GM21528 (cell line): ENCODE data around the gene PDGFA.

Experiments
- ATAC-seq: cut with Tn5 transposase; IDR thresholded peaks from one replicate; pipeline ENCODE4 v1.9.1; 2021; ENCODE audit warnings: mild to moderate bottlenecking, moderate library complexity; ENCODE audit not compliant: unreplicated experiment, low FRiP score

PDGFA gene

GRCh38 chr7:538764-539685 lies 19.4 kb upstream of the PDGFA start:
- ATAC-seq, result no peak

- ATAC-seq, result no peak
These were observed 18.4 kb upstream of the PDGFA start for GRCh38 chr7:537911-538634.

GRCh38 chr7:536231-536630 lies 16.6 kb upstream of the PDGFA start:
- no peak for ATAC-seq

- ATAC-seq, result no peak
These were observed 15.3 kb upstream of the PDGFA start for GRCh38 chr7:534959-535358.

GRCh38 chr7:534075-534474 lies 14.4 kb upstream of the PDGFA start:
- no peak for ATAC-seq

- no peak for ATAC-seq
These were observed 13.6 kb upstream of the PDGFA start for GRCh38 chr7:533266-533665.

- no peak for ATAC-seq
These were observed 12.9 kb upstream of the PDGFA start for GRCh38 chr7:532379-533143.

- no peak for ATAC-seq
These were observed 12.1 kb upstream of the PDGFA start for GRCh38 chr7:531777-532176.

- ATAC-seq, result no peak
These were observed 8.8 kb upstream of the PDGFA start for GRCh38 chr7:528451-528850.

- no peak for ATAC-seq
These were observed 8.1 kb upstream of the PDGFA start for GRCh38 chr7:527723-528122.

GRCh38 chr7:526460-527034 lies 6.9 kb upstream of the PDGFA start:
- no peak for ATAC-seq

GRCh38 chr7:525740-526139 lies 6.1 kb upstream of the PDGFA start:
- no peak for ATAC-seq

- ATAC-seq, result no peak
These were observed 5.2 kb upstream of the PDGFA start for GRCh38 chr7:524800-525199.

GRCh38 chr7:523347-524336 lies 4.0 kb upstream of the PDGFA start:
- ATAC-seq, result no peak

GRCh38 chr7:522951-523314 lies 3.3 kb upstream of the PDGFA start:
- no peak for ATAC-seq

GRCh38 chr7:522071-522950 lies 2.7 kb upstream of the PDGFA start:
- ATAC-seq, result no peak

GRCh38 chr7:521221-522070 lies 1.8 kb upstream of the PDGFA start:
- no peak for ATAC-seq
